Measurements from ENCODE around the gene ADAM19. TPM values are rescaled to one million over a fixed set of nuclear protein-coding genes. Genes with fewer than 3 reads are reported as not detected.

ADAM19 gene
- total and polyA plus RNA-seq, 2 experiments from 2014 or later = 9.1 to 13.2 TPM

DNA sequence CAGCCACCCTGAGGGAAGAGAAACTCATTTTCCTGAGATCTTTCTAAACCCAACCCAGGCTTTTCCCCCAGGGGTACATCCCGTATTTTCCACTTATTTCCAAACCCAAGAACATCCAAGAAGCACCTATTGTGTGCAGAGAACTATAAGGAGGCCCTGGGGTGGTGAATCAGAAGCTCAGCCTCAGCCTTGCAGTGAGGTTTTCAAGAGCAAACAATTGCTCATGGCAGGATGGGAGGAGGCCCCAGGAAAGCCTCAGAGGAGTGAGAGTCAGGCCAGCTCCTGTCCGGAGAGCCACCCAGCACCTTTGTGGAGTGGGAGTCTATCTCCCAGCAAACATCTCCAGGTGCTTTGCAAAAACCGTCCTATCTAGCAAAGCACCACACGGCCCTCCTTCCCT, 96.4 kb downstream of the ADAM19 start (continued):
- TF ChIP-seq, protein P1, sequence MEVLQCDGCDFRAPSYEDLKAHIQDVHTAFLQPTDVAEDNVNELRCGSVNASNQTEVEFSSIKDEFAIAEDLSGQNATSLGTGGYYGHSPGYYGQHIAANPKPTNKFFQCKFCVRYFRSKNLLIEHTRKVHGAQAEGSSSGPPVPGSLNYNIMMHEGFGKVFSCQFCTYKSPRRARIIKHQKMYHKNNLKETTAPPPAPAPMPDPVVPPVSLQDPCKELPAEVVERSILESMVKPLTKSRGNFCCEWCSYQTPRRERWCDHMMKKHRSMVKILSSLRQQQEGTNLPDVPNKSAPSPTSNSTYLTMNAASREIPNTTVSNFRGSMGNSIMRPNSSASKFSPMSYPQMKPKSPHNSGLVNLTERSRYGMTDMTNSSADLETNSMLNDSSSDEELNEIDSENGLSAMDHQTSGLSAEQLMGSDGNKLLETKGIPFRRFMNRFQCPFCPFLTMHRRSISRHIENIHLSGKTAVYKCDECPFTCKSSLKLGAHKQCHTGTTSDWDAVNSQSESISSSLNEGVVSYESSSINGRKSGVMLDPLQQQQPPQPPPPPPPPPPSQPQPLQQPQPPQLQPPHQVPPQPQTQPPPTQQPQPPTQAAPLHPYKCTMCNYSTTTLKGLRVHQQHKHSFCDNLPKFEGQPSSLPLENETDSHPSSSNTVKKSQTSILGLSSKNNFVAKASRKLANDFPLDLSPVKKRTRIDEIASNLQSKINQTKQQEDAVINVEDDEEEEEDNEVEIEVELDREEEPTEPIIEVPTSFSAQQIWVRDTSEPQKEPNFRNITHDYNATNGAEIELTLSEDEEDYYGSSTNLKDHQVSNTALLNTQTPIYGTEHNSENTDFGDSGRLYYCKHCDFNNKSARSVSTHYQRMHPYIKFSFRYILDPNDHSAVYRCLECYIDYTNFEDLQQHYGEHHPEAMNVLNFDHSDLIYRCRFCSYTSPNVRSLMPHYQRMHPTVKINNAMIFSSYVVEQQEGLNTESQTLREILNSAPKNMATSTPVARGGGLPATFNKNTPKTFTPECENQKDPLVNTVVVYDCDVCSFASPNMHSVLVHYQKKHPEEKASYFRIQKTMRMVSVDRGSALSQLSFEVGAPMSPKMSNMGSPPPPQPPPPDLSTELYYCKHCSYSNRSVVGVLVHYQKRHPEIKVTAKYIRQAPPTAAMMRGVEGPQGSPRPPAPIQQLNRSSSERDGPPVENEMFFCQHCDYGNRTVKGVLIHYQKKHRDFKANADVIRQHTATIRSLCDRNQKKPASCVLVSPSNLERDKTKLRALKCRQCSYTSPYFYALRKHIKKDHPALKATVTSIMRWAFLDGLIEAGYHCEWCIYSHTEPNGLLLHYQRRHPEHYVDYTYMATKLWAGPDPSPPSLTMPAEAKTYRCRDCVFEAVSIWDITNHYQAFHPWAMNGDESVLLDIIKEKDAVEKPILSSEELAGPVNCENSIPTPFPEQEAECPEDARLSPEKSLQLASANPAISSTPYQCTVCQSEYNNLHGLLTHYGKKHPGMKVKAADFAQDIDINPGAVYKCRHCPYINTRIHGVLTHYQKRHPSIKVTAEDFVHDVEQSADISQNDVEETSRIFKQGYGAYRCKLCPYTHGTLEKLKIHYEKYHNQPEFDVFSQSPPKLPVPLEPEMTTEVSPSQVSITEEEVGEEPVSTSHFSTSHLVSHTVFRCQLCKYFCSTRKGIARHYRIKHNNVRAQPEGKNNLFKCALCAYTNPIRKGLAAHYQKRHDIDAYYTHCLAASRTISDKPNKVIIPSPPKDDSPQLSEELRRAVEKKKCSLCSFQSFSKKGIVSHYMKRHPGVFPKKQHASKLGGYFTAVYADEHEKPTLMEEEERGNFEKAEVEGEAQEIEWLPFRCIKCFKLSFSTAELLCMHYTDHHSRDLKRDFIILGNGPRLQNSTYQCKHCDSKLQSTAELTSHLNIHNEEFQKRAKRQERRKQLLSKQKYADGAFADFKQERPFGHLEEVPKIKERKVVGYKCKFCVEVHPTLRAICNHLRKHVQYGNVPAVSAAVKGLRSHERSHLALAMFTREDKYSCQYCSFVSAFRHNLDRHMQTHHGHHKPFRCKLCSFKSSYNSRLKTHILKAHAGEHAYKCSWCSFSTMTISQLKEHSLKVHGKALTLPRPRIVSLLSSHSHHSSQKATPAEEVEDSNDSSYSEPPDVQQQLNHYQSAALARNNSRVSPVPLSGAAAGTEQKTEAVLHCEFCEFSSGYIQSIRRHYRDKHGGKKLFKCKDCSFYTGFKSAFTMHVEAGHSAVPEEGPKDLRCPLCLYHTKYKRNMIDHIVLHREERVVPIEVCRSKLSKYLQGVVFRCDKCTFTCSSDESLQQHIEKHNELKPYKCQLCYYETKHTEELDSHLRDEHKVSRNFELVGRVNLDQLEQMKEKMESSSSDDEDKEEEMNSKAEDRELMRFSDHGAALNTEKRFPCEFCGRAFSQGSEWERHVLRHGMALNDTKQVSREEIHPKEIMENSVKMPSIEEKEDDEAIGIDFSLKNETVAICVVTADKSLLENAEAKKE (CRISPR knock-in tag; IDR thresholded peaks at IDR 0.05) = no peak
- TF ChIP-seq ZNF114 (CRISPR knock-in tag; IDR thresholded peaks at IDR 0.05) = no peak
- TF ChIP-seq EZH2phosphoT487 (IDR thresholded peaks at IDR 0.05; ENCODE audit: unreplicated experiment) = no peak
- TF ChIP-seq, protein P2, sequence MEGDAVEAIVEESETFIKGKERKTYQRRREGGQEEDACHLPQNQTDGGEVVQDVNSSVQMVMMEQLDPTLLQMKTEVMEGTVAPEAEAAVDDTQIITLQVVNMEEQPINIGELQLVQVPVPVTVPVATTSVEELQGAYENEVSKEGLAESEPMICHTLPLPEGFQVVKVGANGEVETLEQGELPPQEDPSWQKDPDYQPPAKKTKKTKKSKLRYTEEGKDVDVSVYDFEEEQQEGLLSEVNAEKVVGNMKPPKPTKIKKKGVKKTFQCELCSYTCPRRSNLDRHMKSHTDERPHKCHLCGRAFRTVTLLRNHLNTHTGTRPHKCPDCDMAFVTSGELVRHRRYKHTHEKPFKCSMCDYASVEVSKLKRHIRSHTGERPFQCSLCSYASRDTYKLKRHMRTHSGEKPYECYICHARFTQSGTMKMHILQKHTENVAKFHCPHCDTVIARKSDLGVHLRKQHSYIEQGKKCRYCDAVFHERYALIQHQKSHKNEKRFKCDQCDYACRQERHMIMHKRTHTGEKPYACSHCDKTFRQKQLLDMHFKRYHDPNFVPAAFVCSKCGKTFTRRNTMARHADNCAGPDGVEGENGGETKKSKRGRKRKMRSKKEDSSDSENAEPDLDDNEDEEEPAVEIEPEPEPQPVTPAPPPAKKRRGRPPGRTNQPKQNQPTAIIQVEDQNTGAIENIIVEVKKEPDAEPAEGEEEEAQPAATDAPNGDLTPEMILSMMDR (conservative IDR thresholded peaks at IDR 0.05; ENCODE audit: low read depth in 2 of 2) = no peak
- TF ChIP-seq, protein P3, sequence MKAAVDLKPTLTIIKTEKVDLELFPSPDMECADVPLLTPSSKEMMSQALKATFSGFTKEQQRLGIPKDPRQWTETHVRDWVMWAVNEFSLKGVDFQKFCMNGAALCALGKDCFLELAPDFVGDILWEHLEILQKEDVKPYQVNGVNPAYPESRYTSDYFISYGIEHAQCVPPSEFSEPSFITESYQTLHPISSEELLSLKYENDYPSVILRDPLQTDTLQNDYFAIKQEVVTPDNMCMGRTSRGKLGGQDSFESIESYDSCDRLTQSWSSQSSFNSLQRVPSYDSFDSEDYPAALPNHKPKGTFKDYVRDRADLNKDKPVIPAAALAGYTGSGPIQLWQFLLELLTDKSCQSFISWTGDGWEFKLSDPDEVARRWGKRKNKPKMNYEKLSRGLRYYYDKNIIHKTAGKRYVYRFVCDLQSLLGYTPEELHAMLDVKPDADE (IDR thresholded peaks at IDR 0.05) = no peak
- TF ChIP-seq CREB1 (CRISPR knock-in tag; IDR thresholded peaks at IDR 0.05; ENCODE audit: low read depth) = no peak
- TF ChIP-seq STAT1 (IDR thresholded peaks at IDR 0.05; ENCODE audit: unreplicated experiment) = no peak
- TF ChIP-seq NANOG (IDR thresholded peaks at IDR 0.05; ENCODE audit: borderline replicate concordance) = no peak

Measured in GM23338 (cell line).